Measurements from ENCODE around the gene FOXN3. TPM values are rescaled to one million over a fixed set of nuclear protein-coding genes. Genes with fewer than 3 reads are reported as not detected.

FOXN3 gene
- total and polyA plus RNA-seq, 2 donors (not counting 3 experiments of a cell fraction or from before 2014, with no cell fraction given), result 16.9 to 41.8 TPM

DNA sequence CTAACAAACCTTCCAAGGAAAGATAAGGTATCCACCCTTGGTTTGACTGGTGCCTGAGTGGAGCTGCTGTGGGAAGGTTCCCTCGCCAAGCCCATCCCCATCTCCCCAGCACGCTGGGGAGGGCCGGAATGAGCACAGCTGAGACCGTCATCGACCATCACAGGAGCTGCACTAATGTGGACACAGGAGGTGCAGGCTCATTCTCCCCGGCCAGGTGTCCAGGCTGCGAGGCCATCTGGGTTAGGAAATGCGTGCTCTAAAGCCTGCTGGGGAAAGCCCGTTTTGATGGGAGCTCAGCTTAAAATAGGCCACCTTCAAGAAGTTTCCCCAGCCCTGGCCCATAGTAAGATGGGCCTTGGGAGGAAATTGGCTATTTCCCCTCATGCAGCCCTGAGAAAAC is 35.2 kb upstream of the FOXN3 start:
- dilution Hi-C loops (cut with MboI; ENCODE audit: extremely low pct_ligation_motif_present, low sequenced_read_pairs), result no loop called here
- Histone ChIP-seq H3K79me2 (ENCODE audit: control insufficient read depth, insufficient read depth, low read length) (no peaks in the 10 kb centered on the region), H3K27me3 (ENCODE audit: control insufficient read depth in 2 of 2, insufficient read depth in 2 of 2, low read length in 2 of 2) (no peaks in the 10 kb centered on the region), H3K4me1 (ENCODE audit: control insufficient read depth, extremely low read depth, insufficient read depth, low read length) (no peaks in the 10 kb centered on the region), H3K9ac (replicated peaks; ENCODE audit: extremely low read depth, insufficient read depth, low read length) (no peak overlapping the region), H3K9me1 (replicated peaks; ENCODE audit: control insufficient read depth, extremely low read depth, insufficient read depth, low read length) (no peaks in the 10 kb centered on the region), H3K36me3 (ENCODE audit: control insufficient read depth in 2 of 2, extremely low read depth in 1 of 2, insufficient read depth in 2 of 2, low read length in 2 of 2) (no peaks in the 10 kb centered on the region), H3K4me2 (ENCODE audit: insufficient read depth, low read length) (no peak overlapping the region), H3K4me3 (replicated peaks in 1 of 3; ENCODE audit: insufficient read depth in 1 of 3, low read depth in 1 of 3, low read length in 3 of 3) (no peak overlapping the region), H4K20me1 (replicated peaks; ENCODE audit: control insufficient read depth, extremely low read depth, insufficient read depth, low read length) (no peaks in the 10 kb centered on the region), H3K27ac (ENCODE audit: insufficient read depth, low read depth, low read length) (no peak overlapping the region), H2AFZ (ENCODE audit: low read depth, low read length) (no peak overlapping the region), H3K9me3 (replicated peaks; ENCODE audit: control insufficient read depth, insufficient read depth, low read length) (no peaks in the 10 kb centered on the region)
- no peak for FAIRE-seq
- DNase-seq (ENCODE audit: low read depth, low spot score), result no peak
- POLR2A ChIA-PET, result no interaction called here
- no TSS peak for BruUV-seq (replicated peaks)
- no peak for TF ChIP-seq POLR2AphosphoS5 (IDR thresholded peaks at IDR 0.05; ENCODE audit: insufficient read depth, low read depth, low read length)
- TF ChIP-seq FOS (IDR thresholded peaks at IDR 0.05; ENCODE audit: borderline replicate concordance, insufficient read depth, low read length), result no peak
- TF ChIP-seq MYC (IDR thresholded peaks at IDR 0.05; ENCODE audit: low read depth, low read length), result no peak
- TF ChIP-seq MAX (IDR thresholded peaks at IDR 0.05; ENCODE audit: insufficient read depth, insufficient read length), result no peak
- no peak for TF ChIP-seq CTCF (IDR thresholded peaks at IDR 0.05; ENCODE audit: extremely low read depth in 1 of 2, insufficient read depth in 1 of 2, low read depth in 1 of 2, low read length in 2 of 2)
- TF ChIP-seq EZH2 (IDR thresholded peaks at IDR 0.05; ENCODE audit: borderline replicate concordance, low read depth, low read length, severe bottlenecking), result no peak
- CTCF ChIA-PET, result no interaction called here
- intact Hi-C loops (cut with micrococcal nuclease), result no loop called here
